IPS-18a (cell line): ENCODE data around the gene CAPN7.
"Not testable (repeated sequence)": the region's sequence is repeated elsewhere in the genome, so short reads cannot be mapped to it uniquely, and the experiment has no call there.

ENCODE experiments used
- H3K27ac ChIP-seq: one replicate; pipeline ENCODE4 v1.5.1; 2013; ENCODE audit warnings: low read length
- H3K27me3 ChIP-seq: one replicate; pipeline ENCODE4 v1.6.1; 2013; ENCODE audit warnings: mild to moderate bottlenecking, low read length; ENCODE audit not compliant: control insufficient read depth, insufficient read depth
- H3K36me3 ChIP-seq: one replicate; pipeline ENCODE4 v1.6.1; 2013; ENCODE audit warnings: low read depth, low read length; ENCODE audit not compliant: control insufficient read depth
- H3K4me1 ChIP-seq: one replicate; pipeline ENCODE4 v1.6.1; 2013; ENCODE audit warnings: low read depth, low read length; ENCODE audit not compliant: control insufficient read depth
- H3K4me3 ChIP-seq: one replicate; pipeline ENCODE4 v1.5.1; 2013; ENCODE audit warnings: low read length
- H3K9ac ChIP-seq: one replicate; pipeline ENCODE4 v1.6.1; 2013; ENCODE audit warnings: mild to moderate bottlenecking, low read length, moderate library complexity
- H3K9me3 ChIP-seq: one replicate; pipeline ENCODE4 v1.6.1; 2013; ENCODE audit warnings: low read depth, low read length; ENCODE audit not compliant: control insufficient read depth

CAPN7 gene

DNA sequence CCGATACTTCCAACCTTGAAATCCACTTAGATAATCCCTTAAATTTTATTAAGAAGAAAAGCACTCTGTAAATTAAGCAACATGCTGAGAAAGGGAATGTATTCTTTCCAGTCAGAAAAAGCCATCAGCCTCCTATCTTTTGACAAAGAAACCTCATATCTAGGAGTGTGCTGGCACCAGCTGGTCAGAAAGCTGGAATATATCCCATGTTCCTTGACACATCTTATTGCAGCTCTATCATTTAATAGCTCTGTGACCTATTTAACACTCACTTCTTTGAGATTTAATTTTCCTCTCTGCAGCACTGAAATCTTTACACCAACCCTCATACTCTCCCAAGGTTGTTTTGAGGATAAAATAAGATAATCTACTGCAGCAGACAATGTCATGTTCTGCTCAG, 30.4 kb upstream of the CAPN7 start:
- H3K9me3 ChIP-seq, result no peaks in the 10 kb centered on the region
- H3K9ac ChIP-seq, result no peak overlapping the region
- no peak overlapping the region for H3K4me3 ChIP-seq
- H3K27me3 ChIP-seq, result no peaks in the 10 kb centered on the region
- no peaks in the 10 kb centered on the region for H3K36me3 ChIP-seq
- H3K27ac ChIP-seq, result no peak overlapping the region
- H3K4me1 ChIP-seq, result no peaks in the 10 kb centered on the region

DNA sequence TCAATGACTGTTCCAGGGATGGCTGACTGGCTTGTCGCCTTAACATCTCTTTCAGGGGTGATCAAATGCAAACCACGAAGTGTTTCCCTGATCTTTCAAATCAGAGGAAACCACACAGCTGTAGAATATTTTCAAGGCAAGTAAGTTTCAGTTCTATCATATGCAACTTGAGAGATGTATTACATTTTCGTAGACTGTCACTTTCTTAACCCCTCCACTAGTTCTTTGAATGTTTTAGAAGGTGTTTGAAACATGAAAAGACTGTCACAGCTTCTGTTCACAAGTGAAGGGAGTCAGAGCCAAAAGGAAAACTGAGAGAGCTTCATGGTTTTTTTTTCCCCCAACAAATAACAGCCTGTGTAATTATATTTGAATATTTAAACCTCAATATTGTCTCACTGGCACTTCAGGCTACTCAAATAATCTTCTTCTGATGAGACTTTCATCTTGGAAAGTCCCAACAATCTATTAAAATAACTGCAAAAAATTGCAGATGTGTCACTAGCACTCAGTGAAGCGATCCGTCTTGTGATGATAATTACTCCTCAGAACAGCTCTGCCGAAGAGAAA, 25.9 kb upstream of the CAPN7 start:
- no peaks in the 10 kb centered on the region for H3K4me1 ChIP-seq
- no peaks in the 10 kb centered on the region for H3K27me3 ChIP-seq
- H3K36me3 ChIP-seq, result no peaks in the 10 kb centered on the region
- H3K4me3 ChIP-seq, result no peak overlapping the region
- no peaks in the 10 kb centered on the region for H3K9me3 ChIP-seq
- H3K27ac ChIP-seq, result no peak overlapping the region
- no peak overlapping the region for H3K9ac ChIP-seq

DNA sequence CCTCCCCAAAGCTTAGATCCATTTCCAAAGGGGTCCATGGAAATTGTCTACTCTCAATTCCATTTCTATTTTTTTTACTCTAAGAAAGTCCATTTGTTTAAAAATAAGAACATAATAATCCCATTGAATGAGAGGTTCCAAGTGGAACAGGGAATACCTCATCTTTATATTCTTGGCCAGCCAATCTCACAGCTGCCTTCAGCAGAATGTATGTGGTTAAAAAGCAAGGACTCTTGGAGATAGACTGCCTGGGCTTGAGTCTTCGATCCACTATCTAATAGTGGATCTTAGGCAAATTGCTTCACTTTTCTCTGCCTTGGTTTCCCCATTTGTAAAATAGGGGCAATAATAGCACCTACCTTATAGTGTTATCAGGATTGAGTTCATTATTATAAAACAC, 24.5 kb upstream of the CAPN7 start:
- H3K27me3 ChIP-seq, result no peaks in the 10 kb centered on the region
- H3K4me3 ChIP-seq, result no peak overlapping the region
- H3K4me1 ChIP-seq, result no peaks in the 10 kb centered on the region
- no peaks in the 10 kb centered on the region for H3K36me3 ChIP-seq
- H3K9ac ChIP-seq, result no peak overlapping the region
- no peaks in the 10 kb centered on the region for H3K9me3 ChIP-seq
- no peak overlapping the region for H3K27ac ChIP-seq

DNA sequence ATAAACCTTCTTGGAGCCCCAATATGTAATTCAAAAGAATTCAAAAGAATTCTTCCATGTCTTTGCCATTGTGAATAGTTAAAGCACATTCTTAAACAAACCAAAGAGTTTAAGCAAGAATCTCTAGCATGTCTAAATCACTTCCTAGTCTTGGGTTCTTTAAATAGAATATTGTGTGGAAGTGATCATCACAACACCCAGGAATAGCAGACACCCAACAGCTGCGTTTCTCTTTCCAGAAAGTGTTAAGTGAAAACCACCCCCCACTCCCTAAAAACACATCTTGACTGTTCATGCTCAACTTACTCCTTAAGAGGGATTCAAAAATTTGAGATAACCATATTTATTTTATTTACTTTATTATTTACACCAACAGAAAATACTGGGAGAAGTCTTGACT, 24.1 kb upstream of the CAPN7 start:
- no peaks in the 10 kb centered on the region for H3K4me1 ChIP-seq
- no peak overlapping the region for H3K27ac ChIP-seq
- H3K9ac ChIP-seq, result no peak overlapping the region
- no peaks in the 10 kb centered on the region for H3K9me3 ChIP-seq
- no peaks in the 10 kb centered on the region for H3K36me3 ChIP-seq
- no peaks in the 10 kb centered on the region for H3K27me3 ChIP-seq
- H3K4me3 ChIP-seq, result no peak overlapping the region

DNA sequence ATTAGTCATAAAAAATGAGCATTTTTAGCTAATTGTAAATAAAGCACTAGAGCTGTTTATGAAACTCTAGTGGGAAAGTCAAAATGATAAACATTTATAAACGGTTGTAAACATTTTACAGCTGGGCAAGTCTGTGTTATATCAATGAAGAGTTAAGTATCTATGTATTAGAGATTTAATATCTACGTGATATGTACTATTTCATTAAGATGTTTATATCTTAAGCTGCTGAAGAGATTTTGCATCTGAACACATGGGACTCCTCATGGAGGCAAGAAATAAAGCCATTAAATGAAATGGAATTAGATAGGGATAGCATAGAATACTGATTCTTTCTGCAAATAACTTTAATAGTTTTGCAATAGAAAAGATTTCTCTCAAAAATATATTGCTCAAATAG, 23.0 kb upstream of the CAPN7 start:
- Histone ChIP-seq H3K9ac (no peak overlapping the region), H3K4me1 (no peaks in the 10 kb centered on the region), H3K4me3 (no peak overlapping the region), H3K27ac (no peak overlapping the region), H3K9me3 (no peaks in the 10 kb centered on the region), H3K27me3 (no peaks in the 10 kb centered on the region), H3K36me3 (no peaks in the 10 kb centered on the region)

DNA sequence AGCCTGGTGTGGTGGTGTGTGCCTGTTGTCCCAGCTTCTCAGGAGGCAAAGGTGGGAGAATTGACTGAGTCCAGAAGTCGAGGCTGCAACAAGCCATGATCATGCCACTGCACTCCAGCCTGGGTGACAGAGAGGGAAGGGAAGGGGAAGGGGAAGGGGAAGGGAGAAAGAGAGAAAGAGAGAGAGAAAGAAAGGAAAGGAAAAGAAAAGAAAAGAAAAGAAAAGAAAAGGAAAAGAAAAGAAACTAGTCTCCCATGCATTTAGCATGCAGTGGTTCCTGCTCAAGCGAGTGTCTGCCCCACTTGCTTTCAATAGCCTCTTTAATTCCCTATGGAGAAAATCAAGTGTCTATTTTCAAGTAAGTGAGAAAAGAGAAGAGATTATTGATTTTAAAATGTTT, 20.6 kb upstream of the CAPN7 start:
- Histone ChIP-seq H3K4me3 (no peak overlapping the region), H3K9me3 (no peaks in the 10 kb centered on the region), H3K4me1 (no peaks in the 10 kb centered on the region), H3K27ac (no peak overlapping the region), H3K9ac (no peak overlapping the region), H3K36me3 (no peaks in the 10 kb centered on the region), H3K27me3 (no peaks in the 10 kb centered on the region)

DNA sequence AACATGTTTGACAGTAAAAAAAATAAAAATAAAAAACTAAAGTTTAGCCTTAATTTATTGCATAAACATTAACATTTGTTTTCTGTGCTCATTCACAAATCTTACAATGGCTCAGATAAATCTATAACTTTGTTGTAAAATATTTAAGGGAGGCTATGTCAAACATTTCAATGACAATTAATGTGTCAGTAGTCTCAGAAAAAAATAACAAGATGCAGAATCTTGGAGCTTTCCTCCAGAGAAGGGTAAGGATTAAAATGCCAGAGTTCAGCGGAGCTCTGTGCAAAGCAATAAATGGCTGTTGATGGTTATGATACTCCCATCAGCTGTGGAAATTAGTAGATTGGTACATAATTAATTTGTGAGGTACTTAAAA, 20.0 kb upstream of the CAPN7 start:
- Histone ChIP-seq H3K9ac (no peak overlapping the region), H3K36me3 (no peaks in the 10 kb centered on the region), H3K27ac (no peak overlapping the region), H3K4me3 (no peak overlapping the region), H3K4me1 (no peaks in the 10 kb centered on the region), H3K27me3 (no peaks in the 10 kb centered on the region), H3K9me3 (no peaks in the 10 kb centered on the region)

DNA sequence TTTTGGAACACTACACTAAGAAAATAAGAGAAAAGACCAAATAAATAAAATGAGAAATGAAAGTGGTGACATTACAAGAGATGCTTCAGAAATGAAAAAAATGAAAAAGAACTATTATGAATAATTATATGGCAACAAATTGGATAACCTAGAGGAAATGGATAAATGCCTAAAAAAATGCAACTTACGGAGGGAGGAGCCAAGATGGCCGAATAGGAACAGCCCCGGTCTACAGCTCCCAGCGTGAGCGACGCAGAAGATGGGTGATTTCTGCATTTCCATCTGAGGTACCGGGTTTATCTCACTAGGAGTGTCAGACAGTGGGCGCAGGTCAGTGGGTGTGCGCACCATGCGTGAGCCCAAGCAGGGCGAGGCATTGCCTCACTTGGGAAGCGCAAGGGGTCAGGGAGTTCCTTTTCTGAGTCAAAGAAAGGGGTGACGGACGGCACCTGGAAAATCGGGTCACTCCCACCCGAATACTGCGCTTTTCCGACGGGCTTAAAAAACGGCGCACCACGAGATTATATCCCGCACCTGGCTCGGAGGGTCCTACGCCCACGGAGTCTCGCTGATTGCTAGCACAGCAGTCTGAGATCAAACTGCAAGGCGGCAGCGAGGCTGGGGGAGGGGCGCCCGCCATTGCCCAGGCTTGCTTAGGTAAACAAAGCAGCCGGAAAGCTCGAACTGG, 19.4 kb upstream of the CAPN7 start:
- H3K9ac ChIP-seq, H3K4me1 ChIP-seq, H3K36me3 ChIP-seq, H3K27ac ChIP-seq, H3K9me3 ChIP-seq, H3K27me3 ChIP-seq, H3K4me3 ChIP-seq: not testable (repeated sequence)

DNA sequence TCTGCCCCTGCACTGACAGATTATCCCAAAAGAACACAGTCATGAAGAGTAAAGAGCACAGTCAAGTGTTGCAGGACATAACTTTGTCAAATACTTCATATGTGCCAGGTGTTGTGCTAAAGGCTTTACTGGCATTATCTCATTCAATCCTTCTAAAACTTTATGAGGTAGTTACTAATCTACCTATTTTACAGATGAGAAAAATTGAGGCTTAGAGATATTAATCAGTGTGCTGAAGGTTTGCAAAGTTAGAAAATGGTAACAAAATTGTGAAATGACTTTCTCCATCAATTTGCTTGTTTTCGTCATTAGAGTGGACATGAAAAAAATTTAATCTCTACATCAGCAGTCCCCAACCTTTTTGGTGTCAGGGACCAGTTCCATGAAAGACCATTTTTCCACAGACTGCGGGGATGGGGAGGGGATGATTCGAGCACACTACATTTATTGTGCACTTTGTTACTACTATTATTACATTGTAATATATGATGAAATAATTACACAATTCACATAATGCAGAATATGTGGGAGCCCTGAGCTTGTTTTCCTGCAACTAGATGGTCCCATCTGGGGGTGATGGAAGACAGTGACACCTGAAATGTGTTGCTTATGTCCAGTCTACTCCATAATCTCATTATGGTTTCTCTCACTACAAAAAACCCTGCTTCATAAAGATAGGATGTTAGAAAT, 8.6 kb upstream of the CAPN7 start:
- H3K9ac ChIP-seq, result no peak overlapping the region
- no peaks in the 10 kb centered on the region for H3K36me3 ChIP-seq
- H3K27ac ChIP-seq, result no peak overlapping the region
- no peaks in the 10 kb centered on the region for H3K27me3 ChIP-seq
- H3K4me3 ChIP-seq, result no peak overlapping the region
- no peaks in the 10 kb centered on the region for H3K4me1 ChIP-seq
- no peaks in the 10 kb centered on the region for H3K9me3 ChIP-seq

DNA sequence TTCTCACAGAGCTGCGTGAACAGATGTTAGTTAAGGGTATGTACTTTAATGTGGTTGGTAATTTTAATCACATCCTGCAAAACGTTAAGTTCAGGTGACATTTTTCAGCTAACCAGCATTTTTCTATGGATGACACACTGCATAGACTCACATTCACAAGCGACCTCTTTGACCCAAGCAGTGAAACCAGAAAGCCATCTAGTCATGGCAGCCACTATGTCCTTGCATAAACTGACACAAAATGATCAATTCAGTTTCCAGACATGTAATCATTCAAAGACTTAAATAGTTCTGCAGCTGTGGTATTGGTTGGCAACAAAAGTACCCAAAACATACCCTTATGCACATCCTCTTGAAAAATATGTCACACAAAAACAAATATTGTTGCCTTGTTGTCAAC, 7.4 kb upstream of the CAPN7 start:
- Histone ChIP-seq H3K4me3 (no peak overlapping the region), H3K27ac (no peak overlapping the region), H3K36me3 (no peaks in the 10 kb centered on the region), H3K9me3 (no peaks in the 10 kb centered on the region), H3K27me3 (no peaks in the 10 kb centered on the region), H3K9ac (no peak overlapping the region), H3K4me1 (no peaks in the 10 kb centered on the region)

DNA sequence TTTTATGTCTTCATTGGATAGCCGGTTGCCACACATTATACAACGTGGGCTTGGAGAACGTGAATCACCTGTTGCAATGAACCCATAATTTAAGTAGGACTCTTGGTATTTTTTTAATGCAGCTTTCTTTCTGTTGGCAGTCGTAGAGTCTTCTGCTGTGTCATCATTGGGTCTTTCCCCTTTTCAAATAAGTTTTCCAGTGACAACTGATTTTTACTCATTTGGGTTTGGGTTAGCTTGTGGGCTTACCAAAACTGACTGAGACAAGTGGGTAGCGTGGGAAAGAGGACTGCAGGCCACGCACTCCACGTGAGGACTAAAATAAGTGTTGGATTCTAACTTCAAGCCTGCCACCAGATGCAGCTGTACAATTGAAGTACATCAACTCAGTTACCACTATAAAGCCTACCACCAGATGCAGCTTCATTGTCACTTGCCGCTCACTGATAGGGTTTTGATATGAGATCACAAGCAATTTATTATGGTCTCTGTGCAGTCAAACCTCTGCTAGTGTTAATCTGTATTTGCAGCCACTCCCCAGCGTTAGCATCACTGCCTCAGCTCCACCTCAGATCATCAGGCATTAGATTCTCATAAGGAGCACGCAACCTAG, 6.4 kb upstream of the CAPN7 start:
- Histone ChIP-seq H3K27me3 (no peaks in the 10 kb centered on the region), H3K27ac (no peak overlapping the region), H3K36me3 (no peaks in the 10 kb centered on the region), H3K4me1 (no peaks in the 10 kb centered on the region), H3K4me3 (no peak overlapping the region), H3K9ac (no peak overlapping the region), H3K9me3 (no peaks in the 10 kb centered on the region)

DNA sequence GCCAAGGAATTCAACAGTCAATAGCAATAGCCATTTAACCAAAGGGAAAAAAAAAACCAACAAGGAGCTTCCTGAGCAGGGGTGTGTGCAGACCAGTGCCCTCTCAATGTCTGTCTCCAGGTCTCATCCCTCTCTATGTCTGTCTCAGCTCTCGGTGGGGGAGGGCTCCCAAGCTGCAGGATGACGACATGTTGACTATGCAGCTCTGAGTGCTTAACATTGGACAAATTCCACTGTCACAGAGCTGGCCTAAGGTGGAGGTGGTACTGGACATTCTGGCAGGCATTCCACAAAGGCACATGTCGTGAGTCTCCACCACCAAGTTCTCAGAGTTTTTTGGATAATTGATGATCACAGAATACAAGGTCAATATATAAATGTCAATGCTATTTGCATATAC, 2.0 kb upstream of the CAPN7 start:
- H3K27ac ChIP-seq, result no peak overlapping the region
- H3K9me3 ChIP-seq, result no peaks in the 10 kb centered on the region
- no peaks in the 10 kb centered on the region for H3K36me3 ChIP-seq
- H3K9ac ChIP-seq, result no peak overlapping the region
- peaks cover 3% of the 10 kb centered on the region for H3K4me1 ChIP-seq
- H3K27me3 ChIP-seq, result no peaks in the 10 kb centered on the region
- no peak overlapping the region for H3K4me3 ChIP-seq
